Measurements from ENCODE around the gene SDK2.

The SDK2 gene

GRCh38 chr17:73588301-73588846, 55.9 kb downstream of the SDK2 start:
- no peaks in the 10 kb centered on the region for H3K9me3 Mint-ChIP-seq
- H3K4me3 Mint-ChIP-seq, result no peak overlapping the region
- H3K27ac Mint-ChIP-seq, result no peak overlapping the region
- CTCF ChIA-PET, result interaction anchor here (1.3 kb wide), 1 partner anchor 123 kb away, joined by 3 read pairs; no protein-coding TSS in a partner anchor
- peaks cover 69% of the 10 kb centered on the region for H3K4me1 Mint-ChIP-seq
- no peak for DNase-seq
- peaks cover 15% of the 10 kb centered on the region for H3K27me3 Mint-ChIP-seq
- H3K36me3 Mint-ChIP-seq, result peaks cover 14% of the 10 kb centered on the region

GRCh38 chr17:73586921-73587602, 57.2 kb downstream of the SDK2 start:
- Mint-ChIP-seq H3K27ac (no peak overlapping the region), H3K9me3 (no peaks in the 10 kb centered on the region), H3K27me3 (peaks cover 17% of the 10 kb centered on the region), H3K4me3 (no peak overlapping the region), H3K4me1 (peaks cover 55% of the 10 kb centered on the region), H3K36me3 (peaks cover 10% of the 10 kb centered on the region)
- DNase-seq, result no peak
- CTCF ChIA-PET, result interaction anchor here (1.3 kb wide), 2 partner anchors 11 to 125 kb away, joined by 3 read pairs; no protein-coding TSS in a partner anchor

GRCh38 chr17:73586275-73586832, 57.9 kb downstream of the SDK2 start:
- H3K4me1 Mint-ChIP-seq, result peaks cover 48% of the 10 kb centered on the region
- peaks cover 18% of the 10 kb centered on the region for H3K27me3 Mint-ChIP-seq
- no peaks in the 10 kb centered on the region for H3K9me3 Mint-ChIP-seq
- CTCF ChIA-PET, result interaction anchor here (1.0 to 1.3 kb wide), 2 partner anchors 11 to 216 kb away, joined by 3 read pairs; no protein-coding TSS in a partner anchor
- no peak for DNase-seq
- H3K36me3 Mint-ChIP-seq, result peaks cover 9% of the 10 kb centered on the region
- H3K4me3 Mint-ChIP-seq, result no peak overlapping the region
- no peak overlapping the region for H3K27ac Mint-ChIP-seq

GRCh38 chr17:73585583-73585982, 58.7 kb downstream of the SDK2 start:
- Mint-ChIP-seq H3K4me1 (peaks cover 42% of the 10 kb centered on the region), H3K36me3 (peaks cover 7% of the 10 kb centered on the region), H3K27ac (no peak overlapping the region), H3K27me3 (peaks cover 21% of the 10 kb centered on the region), H3K4me3 (no peak overlapping the region), H3K9me3 (no peaks in the 10 kb centered on the region)
- DNase-seq, result no peak
- CTCF ChIA-PET, result interaction anchor here (0.6 to 2.0 kb wide), 4 partner anchors 10 to 215 kb away, joined by 3 to 7 read pairs (median 3); no protein-coding TSS in a partner anchor

- no peak for DNase-seq
- H3K27ac Mint-ChIP-seq, result no peak overlapping the region
- peaks cover 25% of the 10 kb centered on the region for H3K27me3 Mint-ChIP-seq
- H3K4me3 Mint-ChIP-seq, result no peak overlapping the region
- CTCF ChIA-PET, result interaction anchor here (0.6 to 2.0 kb wide), 2 partner anchors 11 to 126 kb away, joined by 3 to 7 read pairs; no protein-coding TSS in a partner anchor
- H3K4me1 Mint-ChIP-seq, result peaks cover 36% of the 10 kb centered on the region
- H3K9me3 Mint-ChIP-seq, result no peaks in the 10 kb centered on the region
- H3K36me3 Mint-ChIP-seq, result peaks cover 6% of the 10 kb centered on the region
Observed at GRCh38 chr17:73584987-73585386, 59.3 kb downstream of the SDK2 start.

- Mint-ChIP-seq H3K9me3 (no peaks in the 10 kb centered on the region), H3K4me1 (peaks cover 26% of the 10 kb centered on the region), H3K27ac (no peak overlapping the region), H3K27me3 (peaks cover 26% of the 10 kb centered on the region), H3K36me3 (peaks cover 3% of the 10 kb centered on the region), H3K4me3 (no peak overlapping the region)
- DNase-seq, result no peak
- CTCF ChIA-PET, result interaction anchor here (2.0 kb wide), 1 partner anchor 127 kb away, joined by 7 read pairs; no protein-coding TSS in a partner anchor
Observed at GRCh38 chr17:73584049-73584448, 60.2 kb downstream of the SDK2 start.

GRCh38 chr17:73582821-73583220, 61.4 kb downstream of the SDK2 start:
- Mint-ChIP-seq H3K27me3 (peaks cover 27% of the 10 kb centered on the region), H3K9me3 (no peaks in the 10 kb centered on the region), H3K27ac (no peak overlapping the region), H3K4me3 (no peak overlapping the region), H3K36me3 (peaks cover 1% of the 10 kb centered on the region), H3K4me1 (peaks cover 18% of the 10 kb centered on the region)
- no peak for DNase-seq
- CTCF ChIA-PET, result interaction anchor here (1.0 kb wide), 1 partner anchor 26 kb away, joined by 3 read pairs; no protein-coding TSS in a partner anchor

- Mint-ChIP-seq H3K4me1 (peaks cover 13% of the 10 kb centered on the region), H3K9me3 (no peaks in the 10 kb centered on the region), H3K27me3 (peaks cover 27% of the 10 kb centered on the region), H3K36me3 (no peaks in the 10 kb centered on the region), H3K27ac (no peak overlapping the region), H3K4me3 (no peak overlapping the region)
- DNase-seq, result no peak
- CTCF ChIA-PET, result no interaction called here
Observed at GRCh38 chr17:73582359-73582758, 61.9 kb downstream of the SDK2 start.

- Mint-ChIP-seq H3K4me3 (no peak overlapping the region), H3K4me1 (peaks cover 7% of the 10 kb centered on the region), H3K27ac (no peak overlapping the region), H3K36me3 (no peaks in the 10 kb centered on the region), H3K9me3 (no peaks in the 10 kb centered on the region), H3K27me3 (peaks cover 32% of the 10 kb centered on the region)
- DNase-seq, result no peak
- CTCF ChIA-PET, result no interaction called here
Observed at GRCh38 chr17:73581379-73581778, 62.9 kb downstream of the SDK2 start.

GRCh38 chr17:73580073-73580710, 64.1 kb downstream of the SDK2 start:
- DNase-seq, result no peak
- Mint-ChIP-seq H3K4me3 (no peak overlapping the region), H3K4me1 (no peaks in the 10 kb centered on the region), H3K27me3 (peaks cover 41% of the 10 kb centered on the region), H3K27ac (no peak overlapping the region), H3K9me3 (no peaks in the 10 kb centered on the region), H3K36me3 (no peaks in the 10 kb centered on the region)
- CTCF ChIA-PET, result no interaction called here

- CTCF ChIA-PET, result no interaction called here
- Mint-ChIP-seq H3K27me3 (peaks cover 49% of the 10 kb centered on the region), H3K36me3 (no peaks in the 10 kb centered on the region), H3K4me1 (peaks cover 3% of the 10 kb centered on the region), H3K27ac (no peak overlapping the region), H3K9me3 (no peaks in the 10 kb centered on the region), H3K4me3 (no peak overlapping the region)
- no peak for DNase-seq
Observed at GRCh38 chr17:73576556-73577098, 67.6 kb downstream of the SDK2 start.

GRCh38 chr17:73575470-73576221, 68.6 kb downstream of the SDK2 start:
- H3K27ac Mint-ChIP-seq, result no peak overlapping the region
- CTCF ChIA-PET, result interaction anchor here (0.6 kb wide), 1 partner anchor 10 kb away, joined by 3 read pairs; no protein-coding TSS in a partner anchor
- H3K36me3 Mint-ChIP-seq, result no peaks in the 10 kb centered on the region
- H3K9me3 Mint-ChIP-seq, result no peaks in the 10 kb centered on the region
- DNase-seq, result no peak
- H3K27me3 Mint-ChIP-seq, result peaks cover 51% of the 10 kb centered on the region
- no peak overlapping the region for H3K4me3 Mint-ChIP-seq
- peaks cover 3% of the 10 kb centered on the region for H3K4me1 Mint-ChIP-seq

- Mint-ChIP-seq H3K27me3 (peaks cover 47% of the 10 kb centered on the region), H3K4me1 (peaks cover 22% of the 10 kb centered on the region), H3K4me3 (no peak overlapping the region), H3K36me3 (no peaks in the 10 kb centered on the region), H3K9me3 (no peaks in the 10 kb centered on the region), H3K27ac (no peak overlapping the region)
- DNase-seq, result no peak
- CTCF ChIA-PET, result no interaction called here
Observed at GRCh38 chr17:73571511-73572130, 72.6 kb downstream of the SDK2 start.

Data from activated naive CD4-positive, alpha-beta T cell treated with anti-CD3 and anti-CD28 coated beads, Interleukin-2, amount 10 ng/mL, durations not matched to agents 7 days and 5 days (primary cell).